ENCODE measurements around the gene DIAPH2.

- no peak for TF ChIP-seq ZNF384 (IDR thresholded peaks at IDR 0.05)
- no peak for TF ChIP-seq L3MBTL2 (conservative IDR thresholded peaks at IDR 0.05)
- TF ChIP-seq CTBP1 (IDR thresholded peaks at IDR 0.05; ENCODE audit: borderline replicate concordance), result no peak
- no peak for TF ChIP-seq NFRKB (IDR thresholded peaks at IDR 0.05)
- TF ChIP-seq BHLHE40 (IDR thresholded peaks at IDR 0.05; ENCODE audit: borderline replicate concordance), result no peak
Measured at GRCh38 chrX:96846841-96847240, 162.2 kb downstream of the DIAPH2 start.
